Umbilical cord (tissue), 2 donors: ENCODE measurements around the gene CTNNA3. TPM values are rescaled to one million over a fixed set of nuclear protein-coding genes. Genes with fewer than 3 reads are reported as not detected.
A peak's percentile ranks its signal among the peaks of the same experiment; 100 is the strongest.

Experiments
- DNase-seq: peaks from one replicate; pipeline ENCODE4 v3.0.0-alpha.2; 2015; ENCODE audit warnings: low spot score
- total RNA-seq: library from RNA; depleted of rRNA; stranded (reverse); fragments of >200 nt; gene quantifications from one replicate; pipeline ENCODE4 v1.2.3, GENCODE V29; 2014; ENCODE audit warnings: low replicate concordance; ENCODE audit not compliant: insufficient read depth

The CTNNA3 gene
- total RNA-seq, 1 donor from 2014 or later, result 32.7 TPM

- no peak for DNase-seq
These were observed 177.2 kb downstream of the CTNNA3 start for GRCh38 chr10:67518756-67519155.

GRCh38 chr10:67518043-67518442 is 178.0 kb downstream of the CTNNA3 start:
- no peak for DNase-seq

GRCh38 chr10:67506757-67507091 is 189.3 kb downstream of the CTNNA3 start:
- no peak for DNase-seq

- DNase-seq, result peak; percentile 32
These were observed 189.8 kb downstream of the CTNNA3 start for GRCh38 chr10:67506083-67506756.

GRCh38 chr10:67492317-67493019 is 203.5 kb downstream of the CTNNA3 start:
- DNase-seq, result peak; percentile 61

GRCh38 chr10:67487906-67488619 is 207.9 kb downstream of the CTNNA3 start:
- DNase-seq, result no peak

- DNase-seq, result no peak
These were observed 208.8 kb downstream of the CTNNA3 start for GRCh38 chr10:67487199-67487598.

GRCh38 chr10:67477868-67478267 is 218.1 kb downstream of the CTNNA3 start:
- no peak for DNase-seq

- DNase-seq, result no peak
These were observed 219.8 kb downstream of the CTNNA3 start for GRCh38 chr10:67476201-67476600.

- DNase-seq, result no peak
These were observed 222.0 kb downstream of the CTNNA3 start for GRCh38 chr10:67473850-67474633.

- DNase-seq, result no peak
These were observed 225.0 kb downstream of the CTNNA3 start for GRCh38 chr10:67471022-67471421.

- no peak for DNase-seq
These were observed 231.7 kb downstream of the CTNNA3 start for GRCh38 chr10:67464278-67464677.

- no peak for DNase-seq
These were observed 243.1 kb downstream of the CTNNA3 start for GRCh38 chr10:67452892-67453291.

GRCh38 chr10:67438605-67439304 is 257.2 kb downstream of the CTNNA3 start:
- DNase-seq, result no peak

GRCh38 chr10:67433276-67433675 is 262.7 kb downstream of the CTNNA3 start:
- DNase-seq, result no peak

GRCh38 chr10:67402620-67403019 is 293.4 kb downstream of the CTNNA3 start:
- no peak for DNase-seq

- no peak for DNase-seq
These were observed 294.3 kb downstream of the CTNNA3 start for GRCh38 chr10:67401711-67402110.

- peak; percentile 19 for DNase-seq
These were observed 309.0 kb downstream of the CTNNA3 start for GRCh38 chr10:67386841-67387533.

GRCh38 chr10:67386260-67386659 is 309.7 kb downstream of the CTNNA3 start:
- DNase-seq, result no peak

GRCh38 chr10:67385566-67385965 is 310.4 kb downstream of the CTNNA3 start:
- DNase-seq, result peak; percentile 19

GRCh38 chr10:67385089-67385488 is 310.9 kb downstream of the CTNNA3 start:
- DNase-seq, result no peak
